B cell (primary cell): ENCODE results near the gene RAI1.

Source experiments
- CTCF ChIP-seq: fragments of 200-600 bp; IDR thresholded peaks from one replicate; pipeline ENCODE4 v1.8.0; 2022; ENCODE audit warnings: antibody characterized with exemption, mild to moderate bottlenecking
- EZH2 ChIP-seq: IDR thresholded peaks from 2 replicates; pipeline ENCODE4 v1.6.1; 2012; ENCODE audit warnings: borderline replicate concordance, low read depth, mild to moderate bottlenecking, moderate library complexity, low read length; ENCODE audit not compliant: insufficient read depth, poor library complexity, severe bottlenecking

- no peak for TF ChIP-seq CTCF
- no peak for TF ChIP-seq EZH2
These were observed 13.2 kb downstream of the RAI1 start for GRCh38 chr17:17694169-17695081.
